Karpas-422 (cell line): ENCODE results near the gene ZBTB16. TPM values are rescaled to one million over a fixed set of nuclear protein-coding genes. Genes with fewer than 3 reads are reported as not detected.

ENCODE experiments used
- DNase-seq: peaks from one replicate; pipeline ENCODE4 v3.0.0-alpha.2; 2015
- H2AFZ ChIP-seq: fragments of 200-600 bp; sonication (generic); 2 replicates; pipeline ENCODE4 v1.6.1; 2014; ENCODE audit warnings: antibody characterized with exemption, low read length, mixed read lengths
- H3K27ac ChIP-seq: fragments of 200-600 bp; sonication (generic); 2 replicates; pipeline ENCODE4 v1.5.1; 2014; ENCODE audit warnings: mild to moderate bottlenecking, low read length, moderate library complexity
- H3K27me3 ChIP-seq: fragments of 200-600 bp; sonication (generic); 2 replicates; pipeline ENCODE4 v1.6.1; 2014; ENCODE audit warnings: low read length, mixed read lengths
- H3K36me3 ChIP-seq: fragments of 200-600 bp; sonication (generic); 2 replicates; pipeline ENCODE4 v1.6.1; 2014; ENCODE audit warnings: low read length, mixed read lengths; ENCODE audit not compliant: insufficient read depth
- H3K4me1 ChIP-seq: fragments of 200-600 bp; sonication (generic); 2 replicates; pipeline ENCODE4 v1.6.1; 2014; ENCODE audit warnings: mild to moderate bottlenecking, low read length, mixed read lengths
- H3K4me2 ChIP-seq: fragments of 200-600 bp; sonication (generic); 2 replicates; pipeline ENCODE4 v1.6.1; 2014; ENCODE audit warnings: low read length, low read depth, mild to moderate bottlenecking; ENCODE audit not compliant: poor library complexity, severe bottlenecking
- H3K4me3 ChIP-seq: fragments of 200-600 bp; sonication (generic); 2 replicates; pipeline ENCODE4 v1.5.1; 2014; ENCODE audit warnings: mild to moderate bottlenecking, antibody characterized with exemption, low read length, mixed read lengths
- H3K79me2 ChIP-seq: fragments of 200-600 bp; sonication (generic); 2 replicates; pipeline ENCODE4 v1.6.1; 2014; ENCODE audit warnings: mild to moderate bottlenecking, low read length, mixed read lengths
- H3K9ac ChIP-seq: fragments of 200-600 bp; sonication (generic); 2 replicates; pipeline ENCODE4 v1.6.0; 2014; ENCODE audit warnings: low read length
- H3K9me2 ChIP-seq: fragments of 200-600 bp; sonication (generic), shearing (Covaris generic); replicated peaks from 2 replicates; pipeline ENCODE4 v1.6.0; 2014; ENCODE audit warnings: mild to moderate bottlenecking, low read length, moderate library complexity; ENCODE audit not compliant: insufficient read depth
- H3K9me3 ChIP-seq: fragments of 300-700, 200-600 bp; sonication (generic); 2 replicates; pipeline ENCODE4 v1.6.1; 2014; ENCODE audit warnings: low read length, mixed read lengths
- H4K20me1 ChIP-seq: fragments of 200-600 bp; sonication (generic); 2 replicates; pipeline ENCODE4 v1.6.1; 2014; ENCODE audit warnings: mild to moderate bottlenecking, antibody characterized with exemption, low read length, low read depth; ENCODE audit not compliant: insufficient read depth
- total RNA-seq: library from RNA; depleted of rRNA; stranded (reverse); fragments of >200 nt; shearing (Covaris generic); gene quantifications from 2 replicates; pipeline ENCODE4 v1.2.3, GENCODE V29; 2014; ENCODE audit warnings: low replicate concordance

The ZBTB16 gene
- total RNA-seq, 1 experiment from 2014 or later: not detected

- no peak for DNase-seq
- Histone ChIP-seq H3K79me2 (no peaks in the 10 kb centered on the region), H2AFZ (no peak overlapping the region), H3K9me2 (no peaks in the 10 kb centered on the region), H3K4me1 (no peaks in the 10 kb centered on the region), H4K20me1 (no peaks in the 10 kb centered on the region), H3K9ac (no peak overlapping the region), H3K4me2 (no peak overlapping the region), H3K4me3 (no peak overlapping the region), H3K27me3 (no peaks in the 10 kb centered on the region), H3K9me3 (no peaks in the 10 kb centered on the region), H3K27ac (no peak overlapping the region), H3K36me3 (no peaks in the 10 kb centered on the region)
Measured at GRCh38 chr11:114085965-114086793, 26.7 kb downstream of the ZBTB16 start.

GRCh38 chr11:114087025-114087424, 27.5 kb downstream of the ZBTB16 start:
- Histone ChIP-seq H4K20me1 (no peaks in the 10 kb centered on the region), H3K4me1 (no peaks in the 10 kb centered on the region), H3K27ac (no peak overlapping the region), H3K4me3 (no peak overlapping the region), H3K36me3 (no peaks in the 10 kb centered on the region), H3K9me3 (no peaks in the 10 kb centered on the region), H3K9ac (no peak overlapping the region), H3K27me3 (no peaks in the 10 kb centered on the region), H3K4me2 (no peak overlapping the region), H3K9me2 (no peaks in the 10 kb centered on the region), H3K79me2 (no peaks in the 10 kb centered on the region), H2AFZ (no peak overlapping the region)
- DNase-seq: no peak

- Histone ChIP-seq H3K4me2 (no peak overlapping the region), H3K4me3 (no peak overlapping the region), H3K36me3 (no peaks in the 10 kb centered on the region), H3K79me2 (no peaks in the 10 kb centered on the region), H2AFZ (no peak overlapping the region), H3K27ac (no peak overlapping the region), H3K4me1 (no peaks in the 10 kb centered on the region), H4K20me1 (no peaks in the 10 kb centered on the region), H3K27me3 (no peaks in the 10 kb centered on the region), H3K9me2 (no peaks in the 10 kb centered on the region), H3K9ac (no peak overlapping the region), H3K9me3 (no peaks in the 10 kb centered on the region)
- DNase-seq: no peak
Measured at GRCh38 chr11:114088216-114088615, 28.7 kb downstream of the ZBTB16 start.

- Histone ChIP-seq H3K27me3 (no peaks in the 10 kb centered on the region), H3K9ac (no peak overlapping the region), H3K4me3 (no peak overlapping the region), H3K79me2 (no peaks in the 10 kb centered on the region), H3K36me3 (no peaks in the 10 kb centered on the region), H3K9me2 (no peaks in the 10 kb centered on the region), H3K4me1 (no peaks in the 10 kb centered on the region), H3K9me3 (no peaks in the 10 kb centered on the region), H2AFZ (no peak overlapping the region), H3K4me2 (no peak overlapping the region), H4K20me1 (no peaks in the 10 kb centered on the region), H3K27ac (no peak overlapping the region)
- no peak for DNase-seq
Measured at GRCh38 chr11:114088836-114089235, 29.3 kb downstream of the ZBTB16 start.

GRCh38 chr11:114089748-114090147, 30.2 kb downstream of the ZBTB16 start:
- Histone ChIP-seq H3K4me1 (no peaks in the 10 kb centered on the region), H3K9ac (no peak overlapping the region), H3K27ac (no peak overlapping the region), H3K9me2 (no peaks in the 10 kb centered on the region), H2AFZ (no peak overlapping the region), H3K4me3 (no peak overlapping the region), H3K9me3 (no peaks in the 10 kb centered on the region), H3K79me2 (no peaks in the 10 kb centered on the region), H4K20me1 (no peaks in the 10 kb centered on the region), H3K36me3 (no peaks in the 10 kb centered on the region), H3K27me3 (no peaks in the 10 kb centered on the region), H3K4me2 (no peak overlapping the region)
- no peak for DNase-seq

- Histone ChIP-seq H3K79me2 (no peaks in the 10 kb centered on the region), H3K4me3 (no peak overlapping the region), H3K27ac (no peak overlapping the region), H4K20me1 (no peaks in the 10 kb centered on the region), H3K4me2 (no peak overlapping the region), H3K4me1 (no peaks in the 10 kb centered on the region), H3K9ac (no peak overlapping the region), H3K9me3 (no peaks in the 10 kb centered on the region), H3K36me3 (no peaks in the 10 kb centered on the region), H3K27me3 (no peaks in the 10 kb centered on the region), H2AFZ (no peak overlapping the region), H3K9me2 (no peaks in the 10 kb centered on the region)
- DNase-seq: no peak
Measured at GRCh38 chr11:114090225-114090910, 30.9 kb downstream of the ZBTB16 start.

GRCh38 chr11:114090976-114091375, 31.5 kb downstream of the ZBTB16 start:
- DNase-seq: no peak
- H3K79me2 ChIP-seq: no peaks in the 10 kb centered on the region
- H3K4me1 ChIP-seq: no peaks in the 10 kb centered on the region
- no peak overlapping the region for H3K27ac ChIP-seq
- no peaks in the 10 kb centered on the region for H3K9me3 ChIP-seq
- H3K27me3 ChIP-seq: no peaks in the 10 kb centered on the region
- no peak overlapping the region for H3K9ac ChIP-seq
- H3K36me3 ChIP-seq: no peaks in the 10 kb centered on the region
- no peaks in the 10 kb centered on the region for H4K20me1 ChIP-seq
- H3K4me2 ChIP-seq: no peak overlapping the region
- H3K9me2 ChIP-seq: no peaks in the 10 kb centered on the region
- H2AFZ ChIP-seq: no peak overlapping the region
- no peak overlapping the region for H3K4me3 ChIP-seq

- Histone ChIP-seq H3K27ac (no peak overlapping the region), H3K9ac (no peak overlapping the region), H3K4me2 (no peak overlapping the region), H3K27me3 (no peaks in the 10 kb centered on the region), H3K9me2 (no peaks in the 10 kb centered on the region), H3K4me3 (no peak overlapping the region), H4K20me1 (no peaks in the 10 kb centered on the region), H3K79me2 (no peaks in the 10 kb centered on the region), H3K9me3 (no peaks in the 10 kb centered on the region), H2AFZ (no peak overlapping the region), H3K4me1 (no peaks in the 10 kb centered on the region), H3K36me3 (no peaks in the 10 kb centered on the region)
- no peak for DNase-seq
Measured at GRCh38 chr11:114091516-114092397, 32.2 kb downstream of the ZBTB16 start.
